Caco-2 (cell line): ENCODE results near the gene IL23A. TPM values are rescaled to one million over a fixed set of nuclear protein-coding genes. Genes with fewer than 3 reads are reported as not detected.

ENCODE experiments used
- BruUV-seq: library from RNA; stranded (reverse); fragments of 400-500 nt; replicated peaks from 2 replicates; lab custom pipeline; 2021; lab: Mats Ljungman, UMichigan
- CTCF ChIA-PET: fragments of 300-600 bp; sonication (Branson Sonifier 250); formaldehyde crosslinking; loops from one replicate; lab custom pipeline; 2022; ENCODE audit warnings: antibody characterized with exemption; lab: Charles Lee
- POLR2A ChIA-PET: fragments of 300-600 bp; sonication (Branson Sonifier 250); formaldehyde crosslinking; loops from one replicate; lab custom pipeline; 2022; ENCODE audit warnings: antibody characterized with exemption; lab: Charles Lee
- DNase-seq, 2 experiments: peaks; one replicate each; pipeline versions ENCODE4 v3.0.0 to v3.0.0-alpha.2; 2020 to 2022
- H3K27me3 ChIP-seq: replicated peaks from 2 replicates; pipeline ENCODE4 v1.6.0; 2011; ENCODE audit warnings: low read length; ENCODE audit not compliant: control insufficient read depth, insufficient read depth
- H3K36me3 ChIP-seq: 2 replicates; pipeline ENCODE4 v1.5.1; 2011; ENCODE audit warnings: low read length; ENCODE audit not compliant: control insufficient read depth, insufficient read depth
- H3K4me1 ChIP-seq: fragments of 250-450 bp; sonication (Bioruptor Pico); 2 replicates; pipeline ENCODE4 v1.5.1; 2020; ENCODE audit warnings: mild to moderate bottlenecking
- H3K4me3 ChIP-seq: 2 replicates; pipeline ENCODE4 v1.5.1; 2011; ENCODE audit warnings: low read depth, mild to moderate bottlenecking, control low read depth, low read length
- H3K9me3 ChIP-seq: fragments of 250-450 bp; sonication (Bioruptor Pico); 2 replicates; pipeline ENCODE4 v1.5.1; 2020; ENCODE audit warnings: mild to moderate bottlenecking, moderate library complexity
- H3K27ac Mint-ChIP-seq: one replicate; pipeline ENCODE4 v1.8.0; 2022; ENCODE audit warnings: mixed read lengths; ENCODE audit not compliant: unreplicated experiment
- H3K27me3 Mint-ChIP-seq: one replicate; pipeline ENCODE4 v1.8.0; 2022; ENCODE audit warnings: mixed read lengths; ENCODE audit not compliant: insufficient read depth, unreplicated experiment
- H3K36me3 Mint-ChIP-seq: one replicate; pipeline ENCODE4 v1.8.0; 2022; ENCODE audit warnings: mild to moderate bottlenecking, mixed read lengths; ENCODE audit not compliant: insufficient read depth, unreplicated experiment
- H3K4me1 Mint-ChIP-seq: one replicate; pipeline ENCODE4 v1.8.0; 2022; ENCODE audit warnings: low read depth, mixed read lengths; ENCODE audit not compliant: unreplicated experiment
- H3K4me3 Mint-ChIP-seq: one replicate; pipeline ENCODE4 v1.8.0; 2022; ENCODE audit warnings: mild to moderate bottlenecking, moderate library complexity, mixed read lengths; ENCODE audit not compliant: unreplicated experiment
- H3K9me3 Mint-ChIP-seq: one replicate; pipeline ENCODE4 v1.8.0; 2022; ENCODE audit warnings: mixed read lengths; ENCODE audit not compliant: unreplicated experiment
- CTCF ChIP-seq, 2 experiments: fragments of 200-600 bp in 1 of 2; IDR thresholded peaks; 1 replicate in 1 of 2; 2 replicates in 1 of 2; pipeline versions ENCODE4 v1.5.1 to v1.8.0; 2011 to 2022; ENCODE audit warnings: antibody characterized with exemption in 1 of 2, control low read depth in 1 of 2, inconsistent platforms in 1 of 2, low read depth in 1 of 2, low read length in 1 of 2, mild to moderate bottlenecking in 1 of 2, moderate library complexity in 1 of 2; ENCODE audit not compliant: insufficient read depth in 1 of 2, severe bottlenecking in 1 of 2, unreplicated experiment in 1 of 2
- intact Hi-C: fragments of 100-400 bp; cut with micrococcal nuclease; formaldehyde crosslinking; loops from one replicate; pipeline ENCODE4 v1.10.0; 2022; ENCODE audit not compliant: unreplicated experiment
- total RNA-seq: library from RNA; stranded (reverse); gene quantifications from 2 replicates; pipeline ENCODE4 v1.2.3, GENCODE V29; 2022

Gene IL23A
- total RNA-seq, 1 experiment from 2014 or later: 0.48 TPM

- H3K4me1 Mint-ChIP-seq: peaks cover 6% of the 10 kb centered on the region
- POLR2A ChIA-PET: interaction anchor here (1.2 to 1.9 kb wide), 9 partner anchors 8 to 129 kb away, joined by 4 to 30 read pairs (median 8); partner anchors contain the start of genes CNPY2, COQ10A, GLS2 and TIMELESS
- CTCF ChIA-PET: interaction anchor here (1.3 to 1.8 kb wide), 3 partner anchors 19 to 91 kb away, joined by 4 to 8 read pairs (median 5); partner anchors contain the start of gene TIMELESS
Observed at GRCh38 chr12:56358836-56359532, 20.3 kb downstream of the IL23A start.

DNA sequence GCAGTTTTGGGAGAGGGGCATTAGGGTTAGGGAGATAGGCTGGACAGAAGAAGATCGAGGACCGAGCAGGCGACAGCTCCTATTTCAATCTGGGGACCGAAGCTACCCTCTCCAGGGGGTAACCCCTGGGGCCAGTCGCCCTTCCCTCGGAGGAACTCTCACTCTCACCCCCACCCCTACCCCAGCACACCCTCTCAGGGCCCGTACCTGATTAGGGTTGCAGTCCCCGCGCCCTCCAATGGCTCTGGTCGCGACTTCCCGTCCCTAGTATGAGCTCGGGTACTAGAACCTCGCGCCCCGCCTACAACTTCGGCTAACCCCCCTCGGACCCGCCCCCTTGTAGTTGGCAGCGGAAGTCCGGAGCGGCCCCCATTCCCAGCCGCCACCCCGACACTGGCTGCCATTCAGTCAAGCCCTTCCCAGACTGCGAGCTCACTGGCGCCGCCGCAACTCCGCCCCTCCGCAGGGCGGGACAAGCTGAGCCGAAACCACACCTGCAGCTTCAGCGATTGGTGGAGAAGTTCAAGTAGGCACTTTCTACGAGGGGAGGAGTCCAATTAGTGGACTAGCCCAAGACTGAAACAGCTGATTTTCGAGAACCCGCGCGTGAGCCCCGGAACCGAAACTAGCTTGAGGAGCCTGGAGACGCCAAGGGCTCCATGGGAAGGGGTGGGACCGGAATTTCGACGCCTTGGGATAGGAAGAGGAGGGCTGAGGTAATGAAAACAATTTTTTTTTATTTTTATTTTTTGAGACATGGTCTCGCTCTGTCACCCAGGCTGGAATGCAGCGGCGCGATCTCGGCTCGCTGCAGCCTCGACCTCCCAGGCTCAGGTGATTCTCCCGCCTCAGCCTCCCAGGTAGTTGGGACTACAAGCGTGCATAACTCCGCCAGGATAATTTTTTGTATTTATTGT, 21.4 kb downstream of the IL23A start, which contains the start of gene STAT2:
STAT2 (minus strand) TSS at position 257 of the 917 bp plus-strand sequence. CDS start 3,536 bp downstream, outside the sequence.
- POLR2A ChIA-PET: interaction anchor here (0.6 to 1.9 kb wide), 22 partner anchors 9 to 277 kb away, joined by 3 to 30 read pairs (median 6); partner anchors contain the start of genes CNPY2, COQ10A, GLS2 and MYL6
- H3K27me3 Mint-ChIP-seq: no peaks in the 10 kb centered on the region
- H3K27me3 ChIP-seq: no peaks in the 10 kb centered on the region
- no peak for TF ChIP-seq CTCF (IDR thresholded peaks at IDR 0.05; ENCODE audit: insufficient read depth in 1 of 2, low read depth in 1 of 2, low read length in 1 of 2, severe bottlenecking in 1 of 2, unreplicated experiment in 1 of 2)
- H3K36me3 Mint-ChIP-seq: peaks cover 23% of the 10 kb centered on the region
- no TSS peak for BruUV-seq
- peaks cover 12% of the 10 kb centered on the region for H3K4me1 Mint-ChIP-seq
- no peaks in the 10 kb centered on the region for H3K9me3 ChIP-seq
- intact Hi-C loops: loop anchor here (1.0 kb wide), 5 partner anchors 17 to 104 kb away; partner anchors contain the start of gene TIMELESS
- H3K4me1 ChIP-seq: 0 out of 2 replicates have a peak, but pooled peaks cover 3% of the 10 kb centered on the region
- H3K27ac Mint-ChIP-seq: peak within 1 kb of the TSS; percentile 94
- no peaks in the 10 kb centered on the region for H3K9me3 Mint-ChIP-seq
- DNase-seq: peak; percentile 99
- H3K36me3 ChIP-seq: no peaks in the 10 kb centered on the region
- CTCF ChIA-PET: interaction anchor here (0.6 to 2.1 kb wide), 10 partner anchors 14 to 277 kb away, joined by 3 to 12 read pairs (median 5); partner anchors contain the start of genes CNPY2, PAN2 and TIMELESS
- peak within 1 kb of the TSS; percentile 90 for H3K4me3 Mint-ChIP-seq
- H3K4me3 ChIP-seq: peak within 1 kb of the TSS; percentile 77

More at GRCh38 chr12:56358836-56359532, 20.3 kb downstream of the IL23A start:
- intact Hi-C loops: no loop called here
- Histone ChIP-seq H3K9me3 (no peaks in the 10 kb centered on the region), H3K27me3 (no peaks in the 10 kb centered on the region), H3K36me3 (no peaks in the 10 kb centered on the region; the same call in 1 of the 2 replicates), H3K4me3 (peak overlapping the region; percentile 77), H3K4me1 (0 out of 2 replicates have a peak, but pooled peaks cover 3% of the 10 kb centered on the region)
- H3K4me3 Mint-ChIP-seq: peak overlapping the region; percentile 90
- no TSS peak for BruUV-seq
- no peak for TF ChIP-seq CTCF (IDR thresholded peaks at IDR 0.05; ENCODE audit: insufficient read depth in 1 of 2, low read depth in 1 of 2, low read length in 1 of 2, severe bottlenecking in 1 of 2, unreplicated experiment in 1 of 2)
- peak overlapping the region; percentile 94 for H3K27ac Mint-ChIP-seq
- H3K27me3 Mint-ChIP-seq: no peaks in the 10 kb centered on the region
- H3K36me3 Mint-ChIP-seq: peaks cover 31% of the 10 kb centered on the region
- no peaks in the 10 kb centered on the region for H3K9me3 Mint-ChIP-seq
- no peak for DNase-seq
